WTC11 (cell line): ENCODE results near the gene SPG11. TPM values are rescaled to one million over a fixed set of nuclear protein-coding genes. Genes with fewer than 3 reads are reported as not detected.

Source experiments
- ATAC-seq: fragments of 200-7000 bp; cut with Tn5 transposase; 2 replicates; pipeline ENCODE4 v1.10.0; 2021; ENCODE audit warnings: mild to moderate bottlenecking, moderate library complexity
- CTCF ChIA-PET: fragments of 300-600 bp; sonication (Branson Sonifier 250); formaldehyde crosslinking; loops from one replicate; lab custom pipeline; 2021; ENCODE audit warnings: antibody characterized with exemption; lab: Charles Lee
- POLR2A ChIA-PET: fragments of 350-600 bp; sonication (Branson Sonifier 250); formaldehyde crosslinking; loops from one replicate; lab custom pipeline; 2021; ENCODE audit warnings: antibody characterized with exemption; lab: Charles Lee
- DNase-seq: peaks from one replicate; pipeline ENCODE4 v3.0.0; 2021; ENCODE audit warnings: low spot score
- H3K27ac Mint-ChIP-seq: 2 replicates; pipeline ENCODE4 v1.8.0; 2021; ENCODE audit warnings: mixed read lengths
- H3K27me3 Mint-ChIP-seq: 2 replicates; pipeline ENCODE4 v1.8.0; 2021; ENCODE audit warnings: low read depth, mild to moderate bottlenecking, moderate library complexity, mixed read lengths
- H3K36me3 Mint-ChIP-seq: 2 replicates; pipeline ENCODE4 v1.8.0; 2021; ENCODE audit warnings: mixed read lengths
- H3K4me1 Mint-ChIP-seq: 2 replicates; pipeline ENCODE4 v1.8.0; 2022; ENCODE audit warnings: mixed read lengths
- H3K4me3 Mint-ChIP-seq: 2 replicates; pipeline ENCODE4 v1.8.0; 2021; ENCODE audit warnings: mild to moderate bottlenecking, moderate library complexity, mixed read lengths
- H3K9me3 Mint-ChIP-seq: 2 replicates; pipeline ENCODE4 v1.8.0; 2021; ENCODE audit warnings: mixed read lengths
- CBFB ChIP-seq: sonication (generic); formaldehyde crosslinking; IDR thresholded peaks from 2 replicates; pipeline ENCODE4 v1.8.1; 2022; ENCODE audit warnings: mild to moderate bottlenecking, low read depth, missing genetic modification reagents
- ELF4 ChIP-seq: sonication (generic); formaldehyde crosslinking; IDR thresholded peaks from 2 replicates; pipeline ENCODE4 v1.8.1; 2022; ENCODE audit warnings: low read depth, mild to moderate bottlenecking, moderate library complexity, missing genetic modification reagents
- ETV6 ChIP-seq: sonication (generic); formaldehyde crosslinking; IDR thresholded peaks from 2 replicates; pipeline ENCODE4 v1.8.1; 2022; ENCODE audit warnings: mild to moderate bottlenecking, missing genetic modification reagents
- GTF2I ChIP-seq: fragments of 250-450 bp; sonication (Bioruptor Pico); conservative IDR thresholded peaks from 2 replicates; pipeline ENCODE4 v1.4.0; 2021; ENCODE audit warnings: mild to moderate bottlenecking
- HMGA2 ChIP-seq: fragments of 250-450 bp; sonication (Bioruptor Pico); IDR thresholded peaks from 2 replicates; pipeline ENCODE4 v1.4.0; 2021; ENCODE audit warnings: mild to moderate bottlenecking, moderate library complexity
- KAT7 ChIP-seq: sonication (generic); formaldehyde crosslinking; IDR thresholded peaks from 2 replicates; pipeline ENCODE4 v1.8.1; 2023; ENCODE audit warnings: missing genetic modification reagents, mild to moderate bottlenecking, borderline replicate concordance
- MYBL2 ChIP-seq: sonication (generic); formaldehyde crosslinking; IDR thresholded peaks from 2 replicates; pipeline ENCODE4 v1.8.1; 2023; ENCODE audit warnings: mild to moderate bottlenecking, moderate library complexity, missing genetic modification reagents
- NFE2L1 ChIP-seq: sonication (generic); formaldehyde crosslinking; IDR thresholded peaks from 2 replicates; pipeline ENCODE4 v1.8.1; 2023; ENCODE audit warnings: missing genetic modification reagents
- RELA ChIP-seq: sonication (generic); formaldehyde crosslinking; IDR thresholded peaks from 2 replicates; pipeline ENCODE4 v1.8.1; 2022; ENCODE audit warnings: missing genetic modification reagents, mild to moderate bottlenecking, borderline replicate concordance
- RORB ChIP-seq: fragments of 250-450 bp; sonication (Bioruptor Pico); IDR thresholded peaks from 2 replicates; pipeline ENCODE4 v1.9.0; 2021; ENCODE audit warnings: mild to moderate bottlenecking
- SMAD3 ChIP-seq: sonication (generic); formaldehyde crosslinking; IDR thresholded peaks from 2 replicates; pipeline ENCODE4 v1.8.0; 2022; ENCODE audit warnings: missing genetic modification reagents, mild to moderate bottlenecking, borderline replicate concordance
- SMAD4 ChIP-seq: sonication (generic); formaldehyde crosslinking; IDR thresholded peaks from 2 replicates; pipeline ENCODE4 v1.8.0; 2022; ENCODE audit warnings: mild to moderate bottlenecking, missing genetic modification reagents
- TCF7 ChIP-seq: sonication (generic); formaldehyde crosslinking; IDR thresholded peaks from 2 replicates; pipeline ENCODE4 v1.8.0; 2022; ENCODE audit warnings: mild to moderate bottlenecking, low read depth, missing genetic modification reagents, moderate library complexity
- ZNF138 ChIP-seq: sonication (generic); formaldehyde crosslinking; conservative IDR thresholded peaks from 2 replicates; pipeline ENCODE4 v1.8.1; 2022; ENCODE audit warnings: mild to moderate bottlenecking, moderate library complexity, missing genetic modification reagents
- ZNF232 ChIP-seq: sonication (generic); formaldehyde crosslinking; IDR thresholded peaks from 2 replicates; pipeline ENCODE4 v1.8.0; 2022; ENCODE audit warnings: mild to moderate bottlenecking, missing genetic modification reagents
- ZNF671 ChIP-seq: fragments of 250-450 bp; sonication (Bioruptor Pico); IDR thresholded peaks from 2 replicates; pipeline ENCODE4 v1.8.0; 2021; ENCODE audit warnings: mild to moderate bottlenecking
- total RNA-seq: library from RNA; stranded (reverse); gene quantifications from 3 replicates; pipeline ENCODE4 v1.2.3, GENCODE V29; 2021
- TF ChIP-seq, protein P1 (sequence below): sonication (generic); formaldehyde crosslinking; IDR thresholded peaks from 2 replicates; pipeline ENCODE4 v1.8.1; 2023; ENCODE audit warnings: mild to moderate bottlenecking, missing genetic modification reagents, moderate library complexity
- TF ChIP-seq, protein P2 (sequence below): sonication (generic); formaldehyde crosslinking; IDR thresholded peaks from 2 replicates; pipeline ENCODE4 v1.8.1; 2022; ENCODE audit warnings: low read depth, mild to moderate bottlenecking, moderate library complexity, missing genetic modification reagents, borderline replicate concordance
- TF ChIP-seq, protein P3 (sequence below): sonication (generic); formaldehyde crosslinking; IDR thresholded peaks from 2 replicates; pipeline ENCODE4 v1.8.1; 2023; ENCODE audit warnings: mild to moderate bottlenecking, missing genetic modification reagents, moderate library complexity
- TF ChIP-seq, protein P4 (sequence below): sonication (generic); formaldehyde crosslinking; IDR thresholded peaks from 2 replicates; pipeline ENCODE4 v1.8.0; 2022; ENCODE audit warnings: mild to moderate bottlenecking, missing genetic modification reagents
- TF ChIP-seq, protein P5 (sequence below): sonication (generic); formaldehyde crosslinking; IDR thresholded peaks from 2 replicates; pipeline ENCODE4 v1.8.1; 2022; ENCODE audit warnings: low read depth, missing genetic modification reagents, borderline replicate concordance
- TF ChIP-seq, protein P6 (sequence below): fragments of 200-600 bp; IDR thresholded peaks from 2 replicates; pipeline ENCODE4 v1.8.0; 2022; ENCODE audit warnings: antibody characterized with exemption
- TF ChIP-seq, protein P7 (sequence below): sonication (generic); formaldehyde crosslinking; IDR thresholded peaks from 2 replicates; pipeline ENCODE4 v1.8.1; 2022; ENCODE audit warnings: missing genetic modification reagents, borderline replicate concordance

SPG11 gene
- total RNA-seq, 1 experiment from 2014 or later = 46.4 TPM

DNA sequence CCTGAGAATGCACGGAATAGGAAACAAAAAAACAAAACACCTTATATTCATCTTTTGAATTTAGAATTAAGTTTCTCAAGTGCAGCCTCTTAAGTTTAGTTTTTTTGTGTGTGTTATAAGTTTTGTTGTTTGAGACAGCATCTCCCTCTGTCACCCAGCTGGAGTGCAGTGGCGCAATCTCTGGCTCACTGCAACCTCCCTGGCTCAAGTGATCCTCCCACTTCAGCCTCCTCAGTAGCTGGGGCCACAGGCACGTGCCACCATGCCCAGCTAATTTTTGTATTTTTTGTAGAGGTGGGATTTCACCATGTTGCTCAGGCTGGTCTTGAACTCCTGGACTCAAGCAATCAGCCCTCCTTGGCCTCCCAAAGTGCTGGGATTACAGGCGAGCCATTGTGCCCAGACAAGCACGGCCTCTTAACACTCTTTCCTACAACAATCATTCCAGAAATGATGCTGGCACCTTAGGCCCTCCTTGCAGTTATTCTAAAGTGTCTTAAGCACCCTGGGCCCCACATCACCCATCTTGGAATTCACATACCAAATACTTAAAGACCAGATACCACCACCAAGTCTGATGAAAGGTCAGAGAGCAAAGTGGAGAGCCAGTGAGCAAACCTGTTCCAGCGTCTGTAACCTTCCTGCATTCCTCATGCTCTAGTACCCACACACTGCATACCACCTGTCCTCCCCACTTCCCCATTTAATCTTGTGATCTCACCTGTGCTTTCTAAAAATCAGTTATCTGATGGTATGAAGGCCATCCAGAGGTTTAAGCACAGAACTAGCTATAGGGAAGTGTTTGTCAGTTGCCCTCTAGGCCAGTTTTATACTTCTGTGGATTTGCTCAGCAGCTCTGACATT is 6.9 kb upstream of the SPG11 start (continued):
- TF ChIP-seq CBFB (CRISPR knock-in tag) (no peak), MYBL2 (no peak), NFE2L1 (CRISPR knock-in tag) (no peak), RELA (CRISPR knock-in tag) (no peak)
- TF ChIP-seq, protein P1, sequence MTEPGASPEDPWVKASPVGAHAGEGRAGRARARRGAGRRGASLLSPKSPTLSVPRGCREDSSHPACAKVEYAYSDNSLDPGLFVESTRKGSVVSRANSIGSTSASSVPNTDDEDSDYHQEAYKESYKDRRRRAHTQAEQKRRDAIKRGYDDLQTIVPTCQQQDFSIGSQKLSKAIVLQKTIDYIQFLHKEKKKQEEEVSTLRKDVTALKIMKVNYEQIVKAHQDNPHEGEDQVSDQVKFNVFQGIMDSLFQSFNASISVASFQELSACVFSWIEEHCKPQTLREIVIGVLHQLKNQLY (CRISPR knock-in tag) = no peak
- TF ChIP-seq, protein P2, sequence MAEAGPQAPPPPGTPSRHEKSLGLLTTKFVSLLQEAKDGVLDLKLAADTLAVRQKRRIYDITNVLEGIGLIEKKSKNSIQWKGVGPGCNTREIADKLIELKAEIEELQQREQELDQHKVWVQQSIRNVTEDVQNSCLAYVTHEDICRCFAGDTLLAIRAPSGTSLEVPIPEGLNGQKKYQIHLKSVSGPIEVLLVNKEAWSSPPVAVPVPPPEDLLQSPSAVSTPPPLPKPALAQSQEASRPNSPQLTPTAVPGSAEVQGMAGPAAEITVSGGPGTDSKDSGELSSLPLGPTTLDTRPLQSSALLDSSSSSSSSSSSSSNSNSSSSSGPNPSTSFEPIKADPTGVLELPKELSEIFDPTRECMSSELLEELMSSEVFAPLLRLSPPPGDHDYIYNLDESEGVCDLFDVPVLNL (CRISPR knock-in tag) = no peak
- TF ChIP-seq, protein P3, sequence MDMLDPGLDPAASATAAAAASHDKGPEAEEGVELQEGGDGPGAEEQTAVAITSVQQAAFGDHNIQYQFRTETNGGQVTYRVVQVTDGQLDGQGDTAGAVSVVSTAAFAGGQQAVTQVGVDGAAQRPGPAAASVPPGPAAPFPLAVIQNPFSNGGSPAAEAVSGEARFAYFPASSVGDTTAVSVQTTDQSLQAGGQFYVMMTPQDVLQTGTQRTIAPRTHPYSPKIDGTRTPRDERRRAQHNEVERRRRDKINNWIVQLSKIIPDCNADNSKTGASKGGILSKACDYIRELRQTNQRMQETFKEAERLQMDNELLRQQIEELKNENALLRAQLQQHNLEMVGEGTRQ (CRISPR knock-in tag) = no peak

DNA sequence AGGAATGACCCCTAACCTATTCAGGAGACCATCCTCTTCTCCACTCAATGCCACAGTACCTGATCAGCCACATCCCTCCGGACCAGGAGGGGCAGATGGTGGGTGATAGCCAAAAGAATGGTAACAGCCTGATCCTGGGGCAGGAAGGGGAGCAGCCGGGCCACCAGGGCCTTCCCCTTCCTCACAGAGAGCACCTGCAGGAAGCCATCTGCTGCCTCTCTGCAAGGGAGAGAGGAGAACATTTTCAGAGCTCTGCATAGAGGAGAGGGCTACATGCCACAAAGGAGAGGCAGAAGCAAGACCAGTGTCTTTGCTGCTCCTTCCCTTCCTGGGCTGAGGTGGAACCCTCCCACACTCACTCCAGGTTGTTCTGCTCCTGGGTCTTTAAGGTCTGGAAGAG is 5.5 kb upstream of the SPG11 start:
- TF ChIP-seq ETV6 (CRISPR knock-in tag) = no peak
- no peak for TF ChIP-seq RORB (CRISPR knock-in tag)
- TF ChIP-seq, protein P4, sequence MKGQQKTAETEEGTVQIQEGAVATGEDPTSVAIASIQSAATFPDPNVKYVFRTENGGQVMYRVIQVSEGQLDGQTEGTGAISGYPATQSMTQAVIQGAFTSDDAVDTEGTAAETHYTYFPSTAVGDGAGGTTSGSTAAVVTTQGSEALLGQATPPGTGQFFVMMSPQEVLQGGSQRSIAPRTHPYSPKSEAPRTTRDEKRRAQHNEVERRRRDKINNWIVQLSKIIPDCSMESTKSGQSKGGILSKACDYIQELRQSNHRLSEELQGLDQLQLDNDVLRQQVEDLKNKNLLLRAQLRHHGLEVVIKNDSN (CRISPR knock-in tag) = no peak
- TF ChIP-seq ZNF232 = no peak
- no peak for TF ChIP-seq MYBL2
- H3K36me3 Mint-ChIP-seq = no peaks in the 10 kb centered on the region
- DNase-seq = no peak
- POLR2A ChIA-PET = no interaction called here
- H3K9me3 Mint-ChIP-seq = no peaks in the 10 kb centered on the region; the same call in 1 of the 2 replicates
- CTCF ChIA-PET = interaction anchor here (1.0 to 1.7 kb wide), 3 partner anchors 45 to 84 kb away, joined by 4 read pairs; no protein-coding TSS in a partner anchor
- no peak overlapping the region for H3K4me3 Mint-ChIP-seq
- H3K4me1 Mint-ChIP-seq = peaks cover 11% of the 10 kb centered on the region
- H3K27me3 Mint-ChIP-seq = no peaks in the 10 kb centered on the region; the same call in 1 of the 2 replicates
- no peak for ATAC-seq
- no peak overlapping the region for H3K27ac Mint-ChIP-seq

DNA sequence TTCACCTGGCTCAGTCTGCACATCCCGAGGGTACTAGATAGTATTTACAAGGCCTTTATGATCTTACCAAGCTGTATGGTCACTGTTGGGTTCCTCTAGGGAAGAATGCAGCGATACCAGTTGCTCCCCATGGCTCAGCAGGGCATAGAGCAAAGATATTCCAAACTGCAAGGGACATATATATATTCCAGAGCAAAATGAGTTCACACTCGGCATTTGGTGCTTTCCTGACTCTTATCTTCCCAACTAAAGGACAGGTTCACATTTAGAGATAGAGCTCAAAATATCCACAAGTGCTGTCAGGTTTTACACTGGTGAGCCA is 3.5 kb upstream of the SPG11 start:
- Mint-ChIP-seq H3K27me3 (no peaks in the 10 kb centered on the region; the same call in 1 of the 2 replicates), H3K4me3 (no peak overlapping the region), H3K36me3 (no peaks in the 10 kb centered on the region), H3K9me3 (no peaks in the 10 kb centered on the region), H3K4me1 (peaks cover 13% of the 10 kb centered on the region), H3K27ac (no peak overlapping the region)
- POLR2A ChIA-PET = no interaction called here
- CTCF ChIA-PET = interaction anchor here (1.0 to 1.5 kb wide), 4 partner anchors 16 to 71 kb away, joined by 3 to 8 read pairs (median 4); partner anchors contain the start of genes B2M, PATL2 and TRIM69
- no peak for ATAC-seq
- DNase-seq = no peak
- TF ChIP-seq SMAD3 (CRISPR knock-in tag) (no peak), ZNF138 (no peak), TCF7 (CRISPR knock-in tag) (no peak), ELF4 (no peak), SMAD4 (no peak), HMGA2 (CRISPR knock-in tag) (no peak), KAT7 (CRISPR knock-in tag) (no peak), ZNF671 (CRISPR knock-in tag) (no peak), GTF2I (CRISPR knock-in tag) (no peak)
- TF ChIP-seq, protein P3 (CRISPR knock-in tag) = no peak
- TF ChIP-seq, protein P5, sequence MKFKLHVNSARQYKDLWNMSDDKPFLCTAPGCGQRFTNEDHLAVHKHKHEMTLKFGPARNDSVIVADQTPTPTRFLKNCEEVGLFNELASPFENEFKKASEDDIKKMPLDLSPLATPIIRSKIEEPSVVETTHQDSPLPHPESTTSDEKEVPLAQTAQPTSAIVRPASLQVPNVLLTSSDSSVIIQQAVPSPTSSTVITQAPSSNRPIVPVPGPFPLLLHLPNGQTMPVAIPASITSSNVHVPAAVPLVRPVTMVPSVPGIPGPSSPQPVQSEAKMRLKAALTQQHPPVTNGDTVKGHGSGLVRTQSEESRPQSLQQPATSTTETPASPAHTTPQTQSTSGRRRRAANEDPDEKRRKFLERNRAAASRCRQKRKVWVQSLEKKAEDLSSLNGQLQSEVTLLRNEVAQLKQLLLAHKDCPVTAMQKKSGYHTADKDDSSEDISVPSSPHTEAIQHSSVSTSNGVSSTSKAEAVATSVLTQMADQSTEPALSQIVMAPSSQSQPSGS = no peak
- TF ChIP-seq, protein P6, sequence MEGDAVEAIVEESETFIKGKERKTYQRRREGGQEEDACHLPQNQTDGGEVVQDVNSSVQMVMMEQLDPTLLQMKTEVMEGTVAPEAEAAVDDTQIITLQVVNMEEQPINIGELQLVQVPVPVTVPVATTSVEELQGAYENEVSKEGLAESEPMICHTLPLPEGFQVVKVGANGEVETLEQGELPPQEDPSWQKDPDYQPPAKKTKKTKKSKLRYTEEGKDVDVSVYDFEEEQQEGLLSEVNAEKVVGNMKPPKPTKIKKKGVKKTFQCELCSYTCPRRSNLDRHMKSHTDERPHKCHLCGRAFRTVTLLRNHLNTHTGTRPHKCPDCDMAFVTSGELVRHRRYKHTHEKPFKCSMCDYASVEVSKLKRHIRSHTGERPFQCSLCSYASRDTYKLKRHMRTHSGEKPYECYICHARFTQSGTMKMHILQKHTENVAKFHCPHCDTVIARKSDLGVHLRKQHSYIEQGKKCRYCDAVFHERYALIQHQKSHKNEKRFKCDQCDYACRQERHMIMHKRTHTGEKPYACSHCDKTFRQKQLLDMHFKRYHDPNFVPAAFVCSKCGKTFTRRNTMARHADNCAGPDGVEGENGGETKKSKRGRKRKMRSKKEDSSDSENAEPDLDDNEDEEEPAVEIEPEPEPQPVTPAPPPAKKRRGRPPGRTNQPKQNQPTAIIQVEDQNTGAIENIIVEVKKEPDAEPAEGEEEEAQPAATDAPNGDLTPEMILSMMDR = no peak
- TF ChIP-seq, protein P7, sequence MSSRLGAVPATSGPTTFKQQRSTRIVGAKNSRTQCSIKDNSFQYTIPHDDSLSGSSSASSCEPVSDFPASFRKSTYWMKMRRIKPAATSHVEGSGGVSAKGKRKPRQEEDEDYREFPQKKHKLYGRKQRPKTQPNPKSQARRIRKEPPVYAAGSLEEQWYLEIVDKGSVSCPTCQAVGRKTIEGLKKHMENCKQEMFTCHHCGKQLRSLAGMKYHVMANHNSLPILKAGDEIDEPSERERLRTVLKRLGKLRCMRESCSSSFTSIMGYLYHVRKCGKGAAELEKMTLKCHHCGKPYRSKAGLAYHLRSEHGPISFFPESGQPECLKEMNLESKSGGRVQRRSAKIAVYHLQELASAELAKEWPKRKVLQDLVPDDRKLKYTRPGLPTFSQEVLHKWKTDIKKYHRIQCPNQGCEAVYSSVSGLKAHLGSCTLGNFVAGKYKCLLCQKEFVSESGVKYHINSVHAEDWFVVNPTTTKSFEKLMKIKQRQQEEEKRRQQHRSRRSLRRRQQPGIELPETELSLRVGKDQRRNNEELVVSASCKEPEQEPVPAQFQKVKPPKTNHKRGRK = no peak
